Measurements from ENCODE around the gene DKKL1. TPM values are rescaled to one million over a fixed set of nuclear protein-coding genes. Genes with fewer than 3 reads are reported as not detected.

Gene DKKL1
- polyA plus RNA-seq, 2 of the 4 experiments (the other 2 are of a cell fraction), result 0.37 to 0.53 TPM

DNA sequence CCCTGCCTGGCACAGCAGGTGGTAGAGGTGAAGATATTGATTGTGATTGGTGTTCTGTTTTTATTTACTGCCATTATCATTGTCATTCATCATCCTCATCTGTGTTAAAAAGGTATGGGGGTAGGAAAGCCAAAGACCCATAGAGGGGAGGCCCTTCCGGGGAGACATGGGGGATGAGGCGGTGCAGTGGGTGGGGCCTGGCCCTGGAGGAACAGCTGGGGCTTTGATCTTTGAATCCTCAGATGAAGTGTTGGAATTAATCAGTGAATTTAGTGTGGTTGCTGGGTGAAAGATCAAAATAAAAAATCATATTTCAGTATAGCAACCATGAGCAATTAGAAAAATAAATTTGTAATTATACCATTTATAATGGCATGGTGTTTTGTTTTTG is 52.1 kb downstream of the DKKL1 start:
- H3K4me1 ChIP-seq, result no peaks in the 10 kb centered on the region
- H3K4me3 ChIP-seq, result no peak overlapping the region
- TF ChIP-seq EHMT2 (IDR thresholded peaks at IDR 0.05; ENCODE audit: low read depth), result no peak
- no peak for TF ChIP-seq KDM5A (IDR thresholded peaks at IDR 0.05)
- H3K9me3 ChIP-seq, result no peaks in the 10 kb centered on the region
- DNase-seq (ENCODE audit: low read depth in 1 of 2, low spot score in 1 of 2), result no peak
- 90% methylated on average over 2 of the region's 2 CpGs for WGBS (ENCODE audit: missing lambda C conversion rate)
- ATAC-seq, result no peak
- no peak overlapping the region for H3K4me2 ChIP-seq
- FAIRE-seq, result no peak
- ChIA-PET CTCF (interaction anchor here (1.2 to 3.9 kb wide), 3 partner anchors 8 to 24 kb away, joined by 3 to 22 read pairs (median 16); no protein-coding TSS in a partner anchor), POLR2A (no interaction called here)
- no peak overlapping the region for H3K27ac ChIP-seq

DNA sequence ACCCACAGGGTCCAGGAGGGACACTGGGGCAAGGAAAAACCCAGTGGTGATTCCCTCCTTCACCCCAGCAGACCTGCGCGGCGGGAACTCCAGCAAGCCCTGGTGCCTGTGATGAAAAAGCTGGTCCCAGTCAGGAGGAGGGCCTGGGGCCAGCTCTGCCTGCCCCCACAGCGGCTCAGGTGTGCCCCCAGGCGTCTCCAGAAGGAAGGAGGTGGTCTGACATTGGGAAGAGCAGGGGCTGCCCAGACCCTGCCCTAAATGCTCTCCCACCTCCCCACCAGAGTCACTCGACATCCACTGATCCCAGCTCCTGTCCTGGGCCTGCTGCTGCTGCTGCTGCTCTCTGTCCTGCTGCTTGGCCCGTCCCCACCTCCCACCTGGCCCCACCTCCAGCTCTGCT is 53.4 kb downstream of the DKKL1 start:
- Histone ChIP-seq H3K9me3 (no peaks in the 10 kb centered on the region), H3K4me2 (no peak overlapping the region), H3K27ac (no peak overlapping the region), H3K4me1 (0 out of 3 replicates have a peak, but pooled peaks cover 2% of the 10 kb centered on the region), H3K4me3 (no peak overlapping the region)
- ChIA-PET CTCF (interaction anchor here (1.4 to 5.7 kb wide), 8 partner anchors 9 to 191 kb away, joined by 3 to 30 read pairs (median 6); no protein-coding TSS in a partner anchor), POLR2A (no interaction called here)
- TF ChIP-seq BCL3 (IDR thresholded peaks at IDR 0.05) (no peak), JUNB (IDR thresholded peaks at IDR 0.05) (no peak), RARB (CRISPR knock-in tag; IDR thresholded peaks at IDR 0.05) (no peak), CHD2 (IDR thresholded peaks at IDR 0.05; ENCODE audit: low read length, partially characterized antibody) (no peak), RAD21 (conservative IDR thresholded peaks at IDR 0.05 in 1 of 2, IDR thresholded peaks at IDR 0.05 in 1 of 2) (no peak), HOXA7 (CRISPR knock-in tag; IDR thresholded peaks at IDR 0.05) (no peak), KDM5A (IDR thresholded peaks at IDR 0.05) (no peak), GATA3 (IDR thresholded peaks at IDR 0.05; ENCODE audit: borderline replicate concordance) (no peak), RFX5 (IDR thresholded peaks at IDR 0.05) (no peak), MAX (IDR thresholded peaks at IDR 0.05) (no peak)
- no peak for FAIRE-seq
- WGBS (ENCODE audit: missing lambda C conversion rate), result 53% methylated on average over 7 of the region's 7 CpGs
- ATAC-seq, result no peak
- no peak for DNase-seq (ENCODE audit: low read depth in 1 of 2, low spot score in 1 of 2)

- H3K4me2 ChIP-seq, result no peak overlapping the region
- 64% methylated on average over 5 of the region's 5 CpGs for WGBS (ENCODE audit: missing lambda C conversion rate)
- FAIRE-seq (no peak), ATAC-seq (no peak), DNase-seq (ENCODE audit: low read depth in 1 of 2, low spot score in 1 of 2) (no peak)
- CTCF ChIA-PET, result interaction anchor here (0.6 to 13.8 kb wide), 14 partner anchors 9 to 193 kb away, joined by 3 to 141 read pairs (median 7); partner anchors contain the start of gene SLC17A7
- POLR2A ChIA-PET, result no interaction called here
- TF ChIP-seq, protein P1, sequence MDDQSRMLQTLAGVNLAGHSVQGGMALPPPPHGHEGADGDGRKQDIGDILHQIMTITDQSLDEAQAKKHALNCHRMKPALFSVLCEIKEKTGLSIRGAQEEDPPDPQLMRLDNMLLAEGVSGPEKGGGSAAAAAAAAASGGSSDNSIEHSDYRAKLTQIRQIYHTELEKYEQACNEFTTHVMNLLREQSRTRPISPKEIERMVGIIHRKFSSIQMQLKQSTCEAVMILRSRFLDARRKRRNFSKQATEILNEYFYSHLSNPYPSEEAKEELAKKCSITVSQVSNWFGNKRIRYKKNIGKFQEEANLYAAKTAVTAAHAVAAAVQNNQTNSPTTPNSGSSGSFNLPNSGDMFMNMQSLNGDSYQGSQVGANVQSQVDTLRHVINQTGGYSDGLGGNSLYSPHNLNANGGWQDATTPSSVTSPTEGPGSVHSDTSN (IDR thresholded peaks at IDR 0.05), result no peak
- TF ChIP-seq HDAC2 (IDR thresholded peaks at IDR 0.05) (no peak), EP300 (IDR thresholded peaks at IDR 0.05) (no peak), MAZ (IDR thresholded peaks at IDR 0.05; ENCODE audit: borderline replicate concordance, low read depth, low read length) (no peak), HOXB5 (CRISPR knock-in tag; IDR thresholded peaks at IDR 0.05) (no peak), ZC3H11A (IDR thresholded peaks at IDR 0.05) (no peak), TP53 (CRISPR knock-in tag; IDR thresholded peaks at IDR 0.05) (no peak), MAFK (IDR thresholded peaks at IDR 0.05; ENCODE audit: partially characterized antibody) (no peak), HES2 (IDR thresholded peaks at IDR 0.05) (no peak), POLR2AphosphoS2 (conservative IDR thresholded peaks at IDR 0.05; ENCODE audit: low read length) (no peak)
- H3K9me3 ChIP-seq, result no peaks in the 10 kb centered on the region
- no peak overlapping the region for H3K4me3 ChIP-seq
- H3K4me1 ChIP-seq, result peaks cover 11% of the 10 kb centered on the region; the same call in 2 of the 3 replicates
- H3K27ac ChIP-seq, result no peak overlapping the region
Observed at GRCh38 chr19:49418511-49418910, 54.8 kb downstream of the DKKL1 start.

Data from A549 (cell line).